Mononuclear cell (primary cell): Measurements from ENCODE around the gene SEMA3B. TPM values are rescaled to one million over a fixed set of nuclear protein-coding genes. Genes with fewer than 3 reads are reported as not detected.
"Not testable (repeated sequence)": the region's sequence is repeated elsewhere in the genome, so short reads cannot be mapped to it uniquely, and the experiment has no call there.

Experiments
- H3K27me3 ChIP-seq: 2 replicates; pipeline ENCODE4 v1.6.0; 2011; ENCODE audit warnings: low read length, control low read depth; ENCODE audit not compliant: insufficient read depth
- H3K4me1 ChIP-seq: 2 replicates; pipeline ENCODE4 v1.5.1; 2011; ENCODE audit warnings: mild to moderate bottlenecking, low read length, control low read depth; ENCODE audit not compliant: insufficient read depth
- H3K4me3 ChIP-seq: 2 replicates; pipeline ENCODE4 v1.5.1; 2011; ENCODE audit warnings: mild to moderate bottlenecking, low read length, moderate library complexity
- H3K9me3 ChIP-seq: 2 replicates; pipeline ENCODE4 v1.5.1; 2011; ENCODE audit warnings: low read depth, mild to moderate bottlenecking, control low read depth, low read length
- total RNA-seq: library from RNA; depleted of rRNA; stranded (reverse); fragments of >200 nt; gene quantifications from one replicate; pipeline ENCODE4 v1.2.3, GENCODE V29; 2012

The SEMA3B gene
- total RNA-seq, 1 donor: 0.42 TPM

DNA sequence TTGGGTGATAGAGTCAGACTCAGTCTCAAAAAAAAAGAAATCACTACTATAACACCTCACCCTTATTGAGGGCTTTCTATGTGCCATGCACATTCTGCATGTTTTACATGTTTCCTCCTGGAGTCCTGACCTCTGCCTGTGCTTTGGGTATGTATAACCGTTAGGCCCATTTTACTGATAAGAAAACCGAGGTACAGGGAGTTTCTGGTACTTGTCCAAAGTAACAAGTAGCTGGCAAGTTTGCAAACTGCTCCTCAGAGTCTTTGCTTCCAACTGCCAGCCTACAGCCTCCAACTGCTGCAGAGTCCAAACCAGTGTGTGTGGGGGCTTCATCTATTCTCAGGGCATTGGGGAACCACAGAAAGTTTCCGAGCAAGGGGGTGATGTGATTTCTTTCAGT lies 36.6 kb upstream of the SEMA3B start:
- no peaks in the 10 kb centered on the region for H3K9me3 ChIP-seq
- H3K4me3 ChIP-seq: no peak overlapping the region
- H3K4me1 ChIP-seq: peaks cover 69% of the 10 kb centered on the region
- H3K27me3 ChIP-seq: no peaks in the 10 kb centered on the region

DNA sequence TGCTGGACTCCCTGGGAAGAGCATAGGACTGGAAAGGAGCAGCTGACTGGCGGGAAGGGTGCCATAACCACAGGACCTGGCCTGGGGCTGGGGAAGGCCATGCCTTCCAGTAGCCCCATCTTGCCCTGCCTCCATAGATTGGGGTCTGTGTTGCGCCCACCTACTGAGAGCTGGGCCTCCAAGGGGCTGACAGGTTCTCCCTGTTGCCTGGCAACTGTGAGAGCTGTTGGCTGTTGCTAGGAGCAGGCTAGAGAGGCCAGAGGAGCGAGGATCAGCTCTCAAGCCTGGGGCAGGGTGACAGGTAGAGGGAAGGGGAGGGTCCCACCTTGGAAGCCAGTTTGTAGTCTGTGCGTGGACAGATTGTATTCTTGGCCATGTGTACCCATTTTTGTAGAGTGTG lies 35.8 kb upstream of the SEMA3B start:
- H3K9me3 ChIP-seq: no peaks in the 10 kb centered on the region
- H3K4me3 ChIP-seq: no peak overlapping the region
- no peaks in the 10 kb centered on the region for H3K27me3 ChIP-seq
- peaks cover 64% of the 10 kb centered on the region for H3K4me1 ChIP-seq

- Histone ChIP-seq H3K9me3 (no peaks in the 10 kb centered on the region), H3K4me1 (peaks cover 64% of the 10 kb centered on the region), H3K4me3 (peak within 1 kb of the TSS; percentile 100), H3K27me3 (no peaks in the 10 kb centered on the region)
Observed at GRCh38 chr3:50235716-50236483, 33.0 kb upstream of the SEMA3B start, which contains the start of gene GNAI2. TSS of gene GNAI2 (plus strand) at chr3:50236204. CDS start at chr3:50236336, 132 bp downstream.

DNA sequence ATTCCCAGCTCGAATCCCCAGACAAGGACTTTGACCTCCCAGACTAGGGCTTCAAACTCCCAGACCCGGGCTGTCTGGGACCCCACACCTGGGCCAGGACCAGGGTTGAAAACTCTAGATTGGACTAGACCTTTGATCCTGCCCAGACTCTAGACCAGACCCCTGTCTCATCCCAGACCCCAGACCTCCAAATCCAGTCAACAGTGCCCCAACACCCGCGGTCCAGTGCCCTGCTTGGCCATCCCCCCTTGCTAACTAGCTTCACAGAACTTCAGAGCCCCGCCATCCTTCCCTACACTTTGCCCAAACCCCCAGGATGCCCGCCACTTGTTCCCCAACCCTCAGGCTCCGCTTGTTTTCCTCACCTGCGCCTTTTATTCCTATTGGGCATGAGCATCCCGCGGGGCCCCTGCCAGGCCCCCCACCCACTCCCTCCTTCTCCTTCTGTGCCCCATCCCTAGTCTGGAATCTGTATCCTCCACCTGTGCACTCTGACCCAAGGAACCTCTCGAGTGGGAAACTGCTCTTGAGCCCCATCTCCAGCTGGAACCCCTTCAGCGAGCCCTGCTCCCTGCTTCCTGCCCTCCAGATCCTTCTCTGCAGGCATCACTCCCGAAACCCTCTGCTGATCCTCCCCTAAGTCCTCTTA lies 32.3 kb upstream of the SEMA3B start:
- no peaks in the 10 kb centered on the region for H3K9me3 ChIP-seq
- H3K4me1 ChIP-seq: peaks cover 64% of the 10 kb centered on the region
- no peaks in the 10 kb centered on the region for H3K27me3 ChIP-seq
- peak overlapping the region; percentile 100 for H3K4me3 ChIP-seq

DNA sequence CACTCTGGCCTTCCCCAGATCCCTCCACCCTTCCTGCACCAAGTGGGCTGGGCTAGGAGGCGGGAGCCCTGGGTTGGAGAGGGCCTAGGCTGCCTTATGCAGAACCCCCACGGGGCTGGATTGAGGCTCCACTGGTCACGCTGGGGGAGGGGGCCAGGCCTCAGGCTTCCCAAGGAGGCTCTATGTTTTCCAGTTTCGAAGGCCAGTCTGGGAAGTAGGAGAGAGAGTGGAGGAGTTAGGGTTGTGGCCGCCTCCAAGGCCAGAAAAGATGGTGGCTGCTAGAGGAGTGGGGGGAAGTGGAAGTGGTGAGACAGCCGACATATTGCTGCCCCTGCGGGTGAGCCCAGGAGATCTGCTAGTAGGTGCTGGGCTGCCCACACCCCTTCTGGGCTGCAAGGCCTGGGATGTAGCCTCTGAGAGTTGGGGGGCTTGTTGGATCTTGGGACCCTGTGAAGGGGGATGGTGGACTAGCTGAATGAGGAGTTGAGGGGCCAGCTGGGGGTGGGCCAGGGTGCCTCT lies 31.8 kb upstream of the SEMA3B start:
- peaks cover 70% of the 10 kb centered on the region for H3K4me1 ChIP-seq
- no peaks in the 10 kb centered on the region for H3K27me3 ChIP-seq
- H3K4me3 ChIP-seq: peak overlapping the region; percentile 100
- no peaks in the 10 kb centered on the region for H3K9me3 ChIP-seq

- Histone ChIP-seq H3K4me3 (peak overlapping the region; percentile 100), H3K27me3 (no peaks in the 10 kb centered on the region), H3K9me3 (no peaks in the 10 kb centered on the region), H3K4me1 (peaks cover 77% of the 10 kb centered on the region)
Observed at GRCh38 chr3:50237754-50238548, 31.0 kb upstream of the SEMA3B start.

DNA sequence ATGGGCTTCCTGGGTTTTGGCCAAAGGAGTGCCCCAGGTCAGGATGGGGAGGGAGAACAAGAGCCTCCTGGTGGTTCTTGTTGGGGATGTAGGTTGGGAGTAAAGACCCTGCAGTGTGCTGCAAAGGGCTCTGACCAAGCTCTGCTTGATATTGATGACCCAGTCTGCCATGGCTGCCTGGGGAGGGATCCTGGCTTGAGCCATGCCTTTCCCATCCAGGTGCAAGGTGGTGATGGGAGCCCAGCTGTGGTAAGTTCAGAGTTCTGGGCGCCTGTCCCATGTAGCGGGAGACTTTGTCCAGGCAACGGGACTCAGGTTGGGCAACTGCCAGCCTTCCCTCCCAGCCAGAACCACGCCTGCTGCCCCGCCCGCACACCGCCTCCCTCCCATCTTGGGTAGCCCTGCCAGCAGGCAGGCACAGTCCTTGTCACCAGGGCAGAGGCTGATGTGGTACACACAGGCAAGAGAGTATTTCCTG lies 30.4 kb upstream of the SEMA3B start:
- H3K4me3 ChIP-seq: peak overlapping the region; percentile 100

GRCh38 chr3:50239649-50240048 lies 29.3 kb upstream of the SEMA3B start:
- no peaks in the 10 kb centered on the region for H3K27me3 ChIP-seq
- H3K4me3 ChIP-seq: no peak overlapping the region
- H3K4me1 ChIP-seq: peaks cover 77% of the 10 kb centered on the region
- no peaks in the 10 kb centered on the region for H3K9me3 ChIP-seq

More for the DNA sequence above, 30.4 kb upstream of the SEMA3B start:
- Histone ChIP-seq H3K27me3 (no peaks in the 10 kb centered on the region), H3K9me3 (no peaks in the 10 kb centered on the region), H3K4me1 (peaks cover 77% of the 10 kb centered on the region)

DNA sequence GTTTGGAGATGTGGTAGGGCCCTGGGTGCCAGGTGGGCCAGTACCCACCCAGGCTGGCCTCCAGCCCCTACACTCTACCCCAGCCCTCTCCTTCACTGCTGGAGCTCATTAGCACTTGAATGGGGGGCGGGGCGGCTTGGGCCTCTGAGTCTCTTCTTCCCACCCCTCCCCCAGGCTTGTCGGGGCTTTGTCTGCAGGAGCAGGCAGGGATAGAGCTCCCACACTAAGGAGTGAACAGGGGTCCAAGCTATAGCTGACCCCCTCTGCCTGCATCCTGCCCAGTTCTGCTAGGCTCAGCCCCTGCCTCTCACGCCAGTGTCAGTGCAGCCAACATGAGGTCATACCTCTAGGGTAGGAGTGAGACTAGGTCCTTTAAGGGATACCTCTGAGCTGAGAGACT lies 27.8 kb upstream of the SEMA3B start:
- Histone ChIP-seq H3K9me3 (no peaks in the 10 kb centered on the region), H3K4me1 (peaks cover 82% of the 10 kb centered on the region), H3K27me3 (no peaks in the 10 kb centered on the region), H3K4me3 (no peak overlapping the region)

DNA sequence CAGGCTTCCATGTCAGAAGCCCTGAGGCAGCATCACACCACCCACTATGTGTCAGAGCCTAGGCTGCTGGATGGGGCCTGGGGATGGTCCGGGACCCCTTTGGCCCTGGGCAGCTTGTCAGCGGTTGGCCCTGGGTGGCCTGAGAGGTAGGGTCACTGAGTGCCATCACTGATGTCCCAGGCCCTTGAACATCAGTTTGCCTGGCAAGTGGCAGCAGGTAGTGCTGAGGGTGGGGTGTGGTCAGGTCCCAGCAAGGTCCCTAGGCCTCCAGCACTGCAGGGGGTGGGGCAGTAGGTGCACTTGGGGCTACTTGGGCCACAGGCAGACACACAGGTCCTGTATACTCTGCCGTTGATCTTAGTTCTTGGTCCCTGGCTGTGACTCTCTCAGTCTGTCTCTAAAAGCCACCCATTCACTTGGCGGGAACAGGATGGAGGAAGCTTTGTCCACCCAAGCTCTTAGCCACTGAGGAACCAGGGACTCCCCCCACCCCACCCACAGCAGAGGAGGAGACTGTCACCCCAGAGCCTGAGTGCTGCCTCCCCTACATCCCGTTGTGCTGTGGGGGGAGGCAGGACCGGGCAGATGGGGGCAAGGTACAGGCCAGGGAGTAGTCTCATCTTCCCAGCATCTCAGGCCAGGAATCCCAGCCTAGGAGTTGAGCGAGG lies 27.1 kb upstream of the SEMA3B start:
- Histone ChIP-seq H3K27me3 (no peaks in the 10 kb centered on the region), H3K4me1 (peaks cover 89% of the 10 kb centered on the region), H3K4me3 (peak overlapping the region; percentile 3), H3K9me3 (no peaks in the 10 kb centered on the region)

DNA sequence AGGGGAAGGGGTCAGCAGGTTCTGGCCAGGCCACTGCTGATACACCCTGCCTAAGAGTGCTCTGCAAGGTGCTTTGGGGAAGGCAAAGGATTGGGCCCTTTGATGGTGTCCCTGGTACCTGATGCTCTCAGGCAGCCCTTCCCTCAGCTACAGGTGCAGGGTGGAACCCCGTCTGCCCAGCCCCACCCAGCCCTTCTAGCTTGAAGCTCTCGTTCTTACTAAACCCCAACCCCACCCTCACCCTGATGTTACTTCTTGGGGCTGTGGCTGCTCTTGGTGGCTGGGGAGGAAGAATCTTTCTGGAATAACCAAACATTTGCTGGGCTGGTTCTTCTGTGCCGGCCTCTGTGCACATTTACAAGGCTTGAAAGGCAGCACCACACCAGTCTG lies 26.6 kb upstream of the SEMA3B start:
- no peaks in the 10 kb centered on the region for H3K9me3 ChIP-seq
- H3K4me1 ChIP-seq: peaks cover 94% of the 10 kb centered on the region
- H3K27me3 ChIP-seq: no peaks in the 10 kb centered on the region
- peak overlapping the region; percentile 3 for H3K4me3 ChIP-seq

GRCh38 chr3:50242851-50243542 lies 25.9 kb upstream of the SEMA3B start:
- Histone ChIP-seq H3K9me3 (no peaks in the 10 kb centered on the region), H3K27me3 (no peaks in the 10 kb centered on the region), H3K4me1 (peaks cover 100% of the 10 kb centered on the region), H3K4me3 (peak overlapping the region; percentile 24)

DNA sequence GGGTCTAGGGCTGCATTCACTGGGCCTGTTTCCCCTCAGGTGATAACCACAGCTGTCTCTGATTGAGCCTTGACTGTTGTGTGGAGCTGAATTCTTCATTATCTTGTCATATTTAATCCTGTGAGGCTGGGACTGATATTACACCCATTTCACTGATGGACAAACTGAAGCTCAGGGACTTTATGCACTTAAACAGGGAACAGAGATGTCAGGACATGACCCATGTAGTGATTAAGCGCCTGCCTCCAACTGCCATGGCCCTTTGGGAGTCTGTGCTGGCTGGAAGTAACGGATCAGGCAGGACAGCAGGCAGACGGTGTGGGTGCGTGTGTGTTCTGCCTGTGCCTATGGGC lies 25.4 kb upstream of the SEMA3B start:
- Histone ChIP-seq H3K4me3 (peak overlapping the region; percentile 24), H3K9me3 (no peaks in the 10 kb centered on the region), H3K4me1 (peaks cover 100% of the 10 kb centered on the region), H3K27me3 (no peaks in the 10 kb centered on the region)

DNA sequence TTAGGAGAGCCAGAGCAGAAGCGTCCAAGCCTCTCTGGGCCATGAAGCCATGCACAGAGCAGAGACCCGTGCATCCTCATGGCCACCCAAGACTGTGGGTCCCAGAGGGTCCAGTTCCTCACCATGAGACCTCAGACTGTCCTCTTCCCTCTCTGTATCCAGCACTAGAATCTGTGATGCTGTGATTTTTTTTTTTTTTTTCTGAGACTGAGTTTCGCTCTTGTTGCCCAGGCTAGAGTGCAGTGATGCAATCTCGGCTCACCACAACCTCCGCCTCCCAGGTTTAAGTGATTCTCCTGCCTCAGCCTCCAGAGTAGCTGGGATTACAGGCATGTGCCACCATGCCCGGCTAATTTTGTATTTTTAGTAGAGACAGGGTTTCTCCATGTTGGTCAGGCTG lies 24.1 kb upstream of the SEMA3B start:
- H3K4me3 ChIP-seq, H3K9me3 ChIP-seq: not testable (repeated sequence)

More for the DNA sequence above, 24.1 kb upstream of the SEMA3B start:
- H3K4me1 ChIP-seq: peaks cover 100% of the 10 kb centered on the region
- not testable (repeated sequence) for H3K27me3 ChIP-seq
